HK-2 (cell line): ENCODE measurements around the gene UNC13D.
A peak's percentile ranks its signal among the peaks of the same experiment; 100 is the strongest.
"Not testable (repeated sequence)": the region's sequence is repeated elsewhere in the genome, so short reads cannot be mapped to it uniquely, and the experiment has no call there.

Experiments
- DNase-seq: peaks from one replicate; pipeline ENCODE4 v3.0.0-alpha.2; 2018; ENCODE audit not compliant: unreplicated experiment

UNC13D gene

DNA sequence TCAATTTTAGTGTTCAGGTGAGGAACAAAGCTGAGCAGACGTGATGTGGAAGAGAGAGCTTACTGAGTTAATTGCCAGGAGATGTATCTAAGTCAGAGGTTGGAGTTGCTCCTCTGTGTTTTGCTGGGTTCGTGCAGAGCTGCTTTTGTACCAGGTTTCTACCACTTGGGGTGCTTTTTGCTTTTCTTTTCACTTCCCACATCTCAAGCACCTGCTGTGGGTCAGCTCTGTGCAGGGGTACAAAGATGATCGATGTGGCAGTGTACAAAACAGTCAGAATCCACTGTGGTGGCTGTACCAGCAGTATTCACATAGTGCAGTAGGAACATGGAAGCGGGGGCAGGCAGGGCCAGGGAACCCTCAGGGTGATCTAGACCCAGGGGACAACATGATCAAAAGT lies 44.8 kb downstream of the UNC13D start:
- DNase-seq, result no peak

DNA sequence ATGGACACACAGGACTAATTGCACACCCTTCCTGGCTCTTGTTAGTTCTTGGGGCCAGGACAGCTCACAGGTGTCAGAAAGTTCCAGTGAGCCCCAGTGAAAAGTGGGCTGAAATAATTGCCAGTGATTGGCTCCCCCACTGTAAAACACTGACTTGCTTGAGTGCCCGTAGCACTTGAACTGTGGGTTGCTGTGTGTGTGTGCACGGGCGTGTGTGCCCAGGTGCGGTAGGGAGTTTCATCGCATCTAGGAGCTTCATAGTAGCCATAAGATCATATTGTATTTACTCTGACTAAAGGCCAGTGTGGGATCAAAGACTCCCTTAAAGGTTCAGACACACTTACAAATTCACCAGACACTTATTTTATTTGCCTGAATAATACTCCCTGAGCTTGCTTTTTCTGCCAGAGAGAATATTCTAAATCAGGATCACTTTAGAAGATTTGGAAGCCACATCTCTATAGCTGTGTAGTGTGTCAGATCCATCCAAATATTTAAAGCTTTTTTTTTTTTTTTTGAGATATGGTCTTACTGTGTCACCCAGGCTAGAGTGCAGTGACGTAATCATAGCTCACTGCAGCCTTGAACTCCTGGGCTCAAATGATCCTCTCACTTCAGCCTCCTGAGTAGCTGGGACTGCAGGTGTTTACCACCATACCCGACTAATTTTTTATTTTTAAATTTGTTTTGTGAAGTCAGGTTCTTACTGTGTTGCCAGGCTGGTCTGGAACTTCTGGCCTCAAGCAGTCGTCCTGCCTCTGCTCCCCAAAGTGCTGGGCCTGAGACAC lies 48.2 kb downstream of the UNC13D start:
- no peak for DNase-seq

DNA sequence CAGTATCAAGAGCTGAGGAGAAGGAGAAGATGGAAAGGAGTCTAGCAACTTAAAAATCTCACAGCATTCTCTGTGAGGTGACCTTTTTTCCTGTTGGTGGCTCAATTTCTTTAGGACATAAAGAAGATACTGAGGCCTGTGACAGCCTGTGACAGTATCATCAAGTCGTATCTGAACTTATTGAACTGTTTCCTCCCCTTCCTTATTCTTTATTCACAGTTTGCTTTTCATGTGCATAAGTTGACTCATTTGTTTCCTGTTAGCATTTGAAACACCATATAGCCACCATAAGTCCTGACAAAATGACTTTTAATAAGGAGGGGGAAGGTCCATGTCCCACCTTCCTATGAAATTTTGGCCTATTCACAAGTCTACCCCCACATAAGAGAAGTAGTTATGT lies 50.7 kb downstream of the UNC13D start:
- no peak for DNase-seq

DNA sequence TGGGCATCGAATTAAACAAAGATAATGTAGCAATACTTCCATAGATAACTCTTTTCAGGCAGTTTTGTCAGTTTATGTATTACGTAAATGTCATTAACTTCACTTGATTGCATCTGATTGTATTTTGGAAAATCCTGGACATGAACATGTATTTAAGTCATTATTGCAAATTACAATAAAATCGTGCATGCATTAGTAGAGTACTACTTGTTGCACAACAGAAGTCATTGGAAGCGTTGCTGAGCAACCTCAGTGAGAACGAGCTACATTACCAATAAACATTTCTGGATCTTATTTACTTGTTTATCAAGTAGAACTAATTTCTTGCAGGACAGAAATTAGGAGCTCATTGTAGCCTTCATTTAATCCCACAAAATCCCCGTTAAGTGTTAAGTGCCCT lies 53.0 kb downstream of the UNC13D start:
- no peak for DNase-seq

DNA sequence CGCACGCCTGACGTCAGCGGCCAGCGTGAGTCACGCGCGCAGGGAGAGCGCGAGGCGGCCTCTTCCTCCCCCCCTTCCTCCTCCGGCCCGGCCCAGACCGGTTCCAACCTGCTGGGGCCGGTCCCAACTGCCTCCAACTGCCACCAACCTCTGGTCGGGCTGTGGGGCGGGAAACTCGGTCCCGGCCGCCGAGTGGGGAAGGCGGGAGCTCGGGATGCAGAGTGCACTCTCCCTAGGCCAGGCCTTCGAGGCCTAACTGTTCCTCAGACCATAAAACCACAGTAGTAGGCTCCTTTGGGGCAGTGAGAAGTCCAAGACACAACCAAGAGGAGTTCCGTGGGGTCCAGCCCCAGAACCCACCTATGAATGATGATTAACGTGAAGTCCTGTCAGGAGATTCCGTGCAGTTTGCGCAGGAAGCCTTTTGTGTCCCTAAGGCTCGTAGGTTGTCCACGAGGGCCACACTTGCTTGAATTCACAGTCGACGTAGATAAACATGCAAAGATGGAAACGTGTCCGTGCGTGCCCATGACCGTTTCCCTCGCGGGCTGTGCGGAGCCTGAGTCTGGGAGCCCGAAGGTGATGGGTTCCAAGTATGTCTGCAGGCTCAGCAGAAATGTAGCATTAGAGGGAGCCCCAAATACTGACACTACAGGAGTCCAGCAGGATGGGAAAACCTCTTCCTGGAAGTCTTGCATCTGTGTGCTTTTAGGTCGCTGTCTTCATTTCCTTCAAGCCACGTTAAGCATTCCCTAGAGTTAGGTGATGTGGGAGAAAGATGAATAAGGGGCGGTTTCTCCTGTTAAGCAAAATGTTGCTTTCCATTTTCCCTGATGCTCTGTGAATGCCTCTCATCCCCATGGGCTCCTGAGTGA lies 59.0 kb downstream of the UNC13D start:
- peak; percentile 93 for DNase-seq

DNA sequence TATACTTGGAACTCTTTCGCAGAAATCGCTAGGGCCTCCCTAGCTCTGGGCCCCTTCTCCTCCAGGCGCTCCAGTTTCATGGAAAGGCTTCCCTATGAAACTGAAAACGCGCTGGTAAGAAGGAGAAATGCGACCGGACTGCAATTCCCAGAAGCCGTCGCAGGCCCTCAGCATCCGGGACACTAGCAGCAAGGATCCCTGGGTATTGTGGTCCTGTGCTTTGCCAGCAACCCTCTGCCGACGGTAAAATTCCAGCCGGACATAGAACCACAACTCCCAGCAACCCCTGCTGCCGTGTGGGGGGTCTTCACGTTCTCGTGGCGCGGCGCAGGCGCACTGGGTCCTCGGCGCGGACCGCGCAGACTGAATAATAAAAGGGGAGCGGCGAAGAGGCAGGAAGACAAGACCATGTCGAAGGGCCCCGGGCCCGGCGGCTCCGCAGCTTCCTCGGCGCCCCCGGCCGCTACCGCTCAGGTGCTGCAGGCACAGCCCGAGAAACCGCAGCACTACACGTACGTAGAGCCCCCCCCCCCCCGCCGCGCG lies 59.7 kb downstream of the UNC13D start, which contains the start of gene UNK:
UNK (plus strand) TSS at position 334 of the 543 bp plus-strand sequence; CDS start at position 409, 75 bp downstream.
- peak; percentile 98 for DNase-seq

DNA sequence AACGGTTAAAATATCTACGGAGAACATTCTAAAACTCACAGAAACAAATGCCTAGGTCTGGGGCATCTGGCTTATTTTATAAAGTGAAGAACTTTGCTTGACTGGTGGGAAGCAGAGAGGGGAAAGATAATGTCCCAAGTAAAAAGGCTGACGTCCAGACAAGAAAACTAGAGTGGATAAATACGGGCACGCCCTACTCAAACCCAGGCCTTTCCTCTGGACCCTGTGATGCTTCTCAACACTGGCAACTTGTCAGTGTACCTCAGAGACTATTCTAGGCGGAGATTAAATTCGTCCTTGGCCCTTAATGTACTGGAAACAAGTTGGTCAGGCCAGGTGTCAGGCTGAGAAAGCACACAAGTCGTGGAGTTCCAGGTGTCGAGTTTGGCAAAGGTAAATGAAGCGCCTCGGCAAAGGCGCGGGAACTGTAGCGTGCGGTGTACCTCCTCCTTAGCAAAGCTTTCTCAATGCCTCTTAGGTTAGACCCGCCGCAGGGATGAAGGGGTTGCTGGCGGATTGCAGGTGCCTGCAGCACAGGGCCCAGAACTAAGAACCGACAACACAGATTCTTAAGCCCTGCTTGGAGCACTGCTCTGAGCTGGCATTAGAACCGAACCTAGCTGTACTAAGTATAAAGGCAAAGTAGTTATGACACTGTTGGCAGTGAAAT lies 60.3 kb downstream of the UNC13D start:
- no peak for DNase-seq

DNA sequence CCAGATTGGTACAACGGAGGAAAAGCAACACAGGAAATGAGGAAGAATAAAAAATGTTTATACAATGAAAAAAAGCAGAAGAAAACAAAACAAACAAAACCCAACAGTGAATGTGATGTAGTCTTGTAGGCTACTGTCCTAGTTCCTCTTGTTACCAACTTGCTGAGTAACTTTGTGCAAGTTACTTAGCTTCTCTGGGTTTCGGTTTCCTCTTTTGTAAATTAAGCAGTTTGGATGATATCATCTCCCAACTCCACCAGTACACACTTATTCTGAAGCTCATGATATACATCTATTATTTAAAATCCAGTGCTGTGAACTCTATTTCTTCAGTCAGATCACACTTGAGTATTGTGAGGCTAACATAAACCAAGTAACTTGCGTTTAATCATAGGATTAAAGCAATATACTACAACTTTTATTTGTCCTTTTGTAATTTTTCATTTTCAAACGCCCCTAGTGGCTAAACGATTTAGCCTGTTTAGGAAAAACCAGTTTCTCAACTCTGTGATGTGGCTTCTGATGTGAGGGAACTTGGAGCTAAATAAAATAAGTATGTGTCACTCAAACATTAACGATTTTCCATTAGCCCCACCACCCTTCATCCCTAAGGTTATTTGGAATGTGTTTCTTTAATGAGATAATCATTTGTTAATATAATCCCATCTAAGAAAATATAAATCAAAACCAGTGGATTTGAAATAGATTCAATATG lies 61.0 kb downstream of the UNC13D start:
- no peak for DNase-seq

DNA sequence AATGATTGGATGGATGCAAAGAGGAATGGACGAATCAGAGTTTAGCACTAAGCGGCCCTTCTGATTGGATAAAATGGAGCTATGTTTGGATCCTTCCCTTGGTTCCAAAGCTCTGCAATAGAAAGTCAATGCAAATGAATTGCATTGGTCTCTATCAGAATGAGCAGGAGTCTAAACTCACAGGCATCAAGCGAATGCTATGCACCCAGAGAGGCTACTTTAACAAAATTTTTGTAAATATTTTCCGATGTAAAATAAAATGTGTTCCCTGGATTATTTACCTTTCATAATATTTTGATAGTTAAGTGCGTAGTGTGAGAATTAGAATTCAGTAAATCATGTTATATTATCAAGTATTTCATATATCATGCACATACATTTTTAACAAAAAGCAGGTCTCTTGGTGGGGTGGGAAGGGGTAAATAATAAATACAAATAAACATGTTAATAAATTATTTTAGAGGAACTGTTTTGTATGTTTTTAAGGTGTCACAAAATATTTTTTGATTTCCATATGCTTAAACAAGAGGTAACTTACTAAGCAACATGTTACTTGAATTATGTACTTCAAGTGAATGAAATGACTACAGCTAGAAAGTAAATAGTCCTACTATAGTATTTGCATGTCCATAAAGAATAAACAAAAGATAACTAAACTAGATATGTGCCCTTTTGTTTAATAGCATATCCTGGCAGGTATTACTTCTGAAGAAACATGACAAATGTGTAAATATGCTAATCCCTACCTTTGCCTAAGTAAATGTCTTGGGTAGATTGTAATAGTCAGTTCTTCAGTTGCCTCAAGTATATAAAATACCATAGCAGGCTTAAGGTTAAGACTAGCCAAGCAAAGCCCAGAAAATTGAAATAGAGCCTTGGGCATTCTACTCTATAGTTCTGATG lies 64.0 kb downstream of the UNC13D start:
- DNase-seq, result no peak

DNA sequence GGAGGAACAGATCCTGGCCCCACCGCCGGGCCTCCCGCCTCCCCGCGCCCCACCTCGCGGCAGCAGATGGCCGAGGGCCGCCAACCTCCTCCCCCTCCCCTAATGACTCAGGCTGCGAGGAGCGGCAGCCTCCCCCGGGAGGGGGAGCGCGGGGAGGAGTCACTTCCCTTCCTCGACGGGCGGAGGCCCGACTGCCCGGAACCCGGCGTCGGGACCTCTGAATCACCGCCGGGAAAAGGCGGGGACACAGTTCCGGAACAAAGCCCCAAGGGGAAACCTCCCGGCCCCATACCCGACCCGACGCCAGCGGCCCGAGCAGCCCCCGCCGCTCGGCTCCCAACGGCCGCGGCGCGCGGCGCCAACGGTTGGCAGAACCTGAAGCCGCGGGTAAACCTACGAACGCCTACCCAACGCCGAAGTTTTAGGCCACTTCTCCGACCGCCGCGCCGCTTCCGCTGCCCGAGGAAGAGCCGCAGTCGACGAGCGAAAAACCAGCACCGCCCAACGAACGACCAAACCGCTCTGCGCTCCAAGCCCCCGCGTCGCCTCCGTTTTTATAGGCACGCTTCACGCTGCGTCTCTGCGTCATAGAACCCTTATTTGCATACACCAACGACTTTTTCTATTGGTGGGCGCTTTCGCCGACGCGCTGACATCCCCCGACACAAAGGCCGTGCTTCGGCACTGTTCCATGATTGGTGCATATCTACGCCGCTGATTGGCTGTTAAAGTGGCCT lies 64.8 kb downstream of the UNC13D start:
- peak; percentile 96 for DNase-seq

DNA sequence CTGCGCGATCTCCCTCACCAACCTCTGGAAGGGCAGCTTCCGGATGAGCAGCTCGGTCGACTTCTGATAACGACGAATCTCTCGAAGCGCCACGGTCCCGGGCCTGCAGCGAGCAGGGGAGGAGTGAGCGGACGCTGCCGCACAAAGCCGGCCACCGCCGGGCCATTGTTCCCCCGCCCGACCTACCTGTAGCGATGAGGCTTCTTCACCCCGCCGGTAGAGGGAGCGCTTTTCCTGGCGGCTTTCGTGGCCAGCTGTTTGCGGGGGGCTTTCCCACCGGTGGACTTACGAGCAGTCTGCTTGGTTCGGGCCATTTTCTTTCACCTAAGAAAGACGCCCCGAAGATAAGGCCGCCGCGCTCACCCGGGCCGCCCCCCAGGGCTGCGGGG lies 65.3 kb downstream of the UNC13D start:
- DNase-seq, result no peak

DNA sequence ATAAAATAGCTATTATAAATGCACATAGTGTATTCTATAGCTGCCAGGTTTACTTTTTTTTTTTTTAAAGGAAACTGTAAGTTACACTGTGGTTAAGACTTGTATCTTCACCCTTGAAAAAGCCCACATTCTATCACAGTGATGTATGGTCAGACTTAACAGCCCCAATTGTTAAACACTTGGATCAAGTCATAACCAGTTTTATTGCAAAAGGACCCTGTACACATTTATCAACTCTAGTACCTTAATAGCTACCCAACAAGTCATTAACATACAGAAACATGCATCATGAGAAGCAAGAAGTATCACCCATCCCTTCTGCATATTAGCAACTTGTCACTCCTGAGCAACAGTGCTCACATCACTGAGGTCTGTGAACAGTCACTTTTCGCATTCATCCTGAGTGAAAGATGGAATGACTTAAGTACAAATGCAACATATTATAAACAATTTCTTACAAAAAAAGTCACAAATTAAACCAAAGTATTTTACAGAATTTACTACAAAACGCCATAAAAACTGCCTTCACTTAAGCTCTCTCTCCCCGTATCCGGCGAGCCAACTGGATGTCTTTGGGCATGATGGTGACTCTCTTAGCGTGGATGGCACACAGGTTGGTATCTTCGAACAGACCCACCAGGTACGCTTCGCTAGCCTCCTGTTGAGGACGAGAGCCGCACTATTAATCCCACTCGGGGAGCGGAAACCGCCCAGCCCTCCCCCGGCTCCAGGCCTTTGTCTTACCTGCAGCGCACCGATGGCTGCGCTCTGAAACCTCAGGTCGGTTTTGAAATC lies 65.9 kb downstream of the UNC13D start:
- DNase-seq, result not testable (repeated sequence)

DNA sequence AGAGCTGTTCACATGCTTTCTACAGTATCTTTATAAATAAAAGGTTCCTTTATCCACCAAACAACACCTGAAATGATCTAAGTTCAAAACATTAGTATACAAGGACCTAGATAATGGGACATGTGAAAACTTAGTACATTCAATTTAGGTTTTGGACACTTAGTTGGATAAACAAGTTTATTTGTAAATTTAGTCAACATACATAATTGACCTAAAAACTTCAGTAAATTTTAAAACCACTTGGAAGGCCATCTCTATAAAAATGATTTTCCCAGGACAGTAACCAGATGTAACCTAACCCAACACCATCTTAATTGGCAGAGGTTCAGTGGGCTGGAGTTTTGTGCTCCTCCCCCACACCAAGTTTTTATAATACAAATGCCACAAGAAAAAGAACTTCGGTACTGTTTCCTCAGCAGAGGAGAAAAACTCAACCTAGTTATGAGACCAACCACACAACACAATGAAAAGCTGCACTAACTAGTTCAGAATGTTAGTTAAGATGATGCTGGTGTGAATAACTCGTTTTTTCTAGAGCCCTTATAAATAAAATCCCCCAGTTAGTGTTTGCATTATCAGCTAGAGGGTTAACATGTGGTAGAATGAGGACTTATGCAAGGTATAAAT lies 66.8 kb downstream of the UNC13D start:
- DNase-seq, result no peak
